ENCODE measurements around the gene CNN3. TPM values are rescaled to one million over a fixed set of nuclear protein-coding genes. Genes with fewer than 3 reads are reported as not detected.

CNN3 gene
- polyA plus RNA-seq, 2 of the 4 experiments (the other 2 are of a cell fraction), result 61.6 to 83.4 TPM

GRCh38 chr1:94951509-94952208 lies 24.7 kb upstream of the CNN3 start:
- DNase-seq (ENCODE audit: low read depth in 1 of 2, low spot score in 1 of 2) (no peak), ATAC-seq (no peak), FAIRE-seq (no peak)
- H3K4me2 ChIP-seq, result no peak overlapping the region
- 94% methylated on average over 5 of the region's 5 CpGs for WGBS (ENCODE audit: missing lambda C conversion rate)
- peak overlapping the region in 1 of 2 experiments; percentile 39; a peak in 2 of 6 replicates for H3K27ac ChIP-seq
- no peak overlapping the region for H3K4me3 ChIP-seq
- no peak for TF ChIP-seq MYC (IDR thresholded peaks at IDR 0.05; ENCODE audit: borderline replicate concordance, low read length)
- TF ChIP-seq FOSL2 (IDR thresholded peaks at IDR 0.05), result no peak
- TF ChIP-seq FOSL2 (CRISPR knock-in tag; IDR thresholded peaks at IDR 0.05), result no peak
- TF ChIP-seq MAFK (IDR thresholded peaks at IDR 0.05; ENCODE audit: partially characterized antibody), result no peak
- no peak for TF ChIP-seq HOXB13 (CRISPR knock-in tag; IDR thresholded peaks at IDR 0.05; ENCODE audit: low read depth)
- TF ChIP-seq REST (IDR thresholded peaks at IDR 0.05), result no peak
- TF ChIP-seq BCL3 (IDR thresholded peaks at IDR 0.05), result no peak
- no peak for TF ChIP-seq NR3C1 (IDR thresholded peaks at IDR 0.05)
- TF ChIP-seq GATA3 (IDR thresholded peaks at IDR 0.05; ENCODE audit: borderline replicate concordance), result no peak
- TF ChIP-seq POLR2AphosphoS2 (conservative IDR thresholded peaks at IDR 0.05; ENCODE audit: low read length), result no peak
- ChIA-PET CTCF (interaction anchor here (1.1 kb wide), 1 partner anchor 90 kb away, joined by 3 read pairs; no protein-coding TSS in a partner anchor), POLR2A (no interaction called here)
- peaks cover 42% of the 10 kb centered on the region for H3K4me1 ChIP-seq
- peaks cover 3% of the 10 kb centered on the region; the same call in 1 of the 3 replicates for H3K9me3 ChIP-seq

- Histone ChIP-seq H3K27ac (peak overlapping the region in 1 of 2 experiments; percentile 71; a peak in 3 of 6 replicates), H3K4me1 (peaks cover 39% of the 10 kb centered on the region), H3K4me2 (no peak overlapping the region), H3K4me3 (no peak overlapping the region), H3K9me3 (peaks cover 3% of the 10 kb centered on the region; the same call in 1 of the 3 replicates)
- DNase-seq (ENCODE audit: low read depth in 1 of 2, low spot score in 1 of 2) (no peak), ATAC-seq (no peak), FAIRE-seq (no peak)
- ChIA-PET CTCF (interaction anchor here (1.1 kb wide), 1 partner anchor 91 kb away, joined by 3 read pairs; no protein-coding TSS in a partner anchor), POLR2A (no interaction called here)
- WGBS (ENCODE audit: missing lambda C conversion rate), result 75% methylated on average over 2 of the region's 2 CpGs
- TF ChIP-seq RFX5 (IDR thresholded peaks at IDR 0.05) (no peak), BCL3 (IDR thresholded peaks at IDR 0.05) (no peak), ZFP36 (IDR thresholded peaks at IDR 0.05; ENCODE audit: borderline replicate concordance, partially characterized antibody) (no peak)
These were observed 24.1 kb upstream of the CNN3 start for GRCh38 chr1:94951046-94951445.

GRCh38 chr1:94949681-94950661 lies 23.1 kb upstream of the CNN3 start:
- Histone ChIP-seq H3K4me1 (peaks cover 33% of the 10 kb centered on the region), H3K4me2 (peak overlapping the region; percentile 44; the same call in 2 of the 3 replicates), H3K4me3 (no peak overlapping the region), H3K9me3 (peaks cover 3% of the 10 kb centered on the region; the same call in 1 of the 3 replicates), H3K27ac (peak overlapping the region; percentile 56 to 71; a peak in 5 of 6 replicates)
- DNase-seq (ENCODE audit: low read depth in 1 of 2, low spot score in 1 of 2) (peak in 1 of 2 experiments; percentile 26), FAIRE-seq (no peak), ATAC-seq (peak in 1 of 2 experiments; percentile 52; a peak in 3 of 6 replicates)
- CTCF ChIA-PET, result no interaction called here
- WGBS (ENCODE audit: missing lambda C conversion rate), result 53% methylated on average over 4 of the region's 4 CpGs
- POLR2A ChIA-PET, result no interaction called here
- TF ChIP-seq EHMT2 (IDR thresholded peaks at IDR 0.05; ENCODE audit: low read depth) (no peak), JUN (IDR thresholded peaks at IDR 0.05) (no peak), CHD4 (IDR thresholded peaks at IDR 0.05; ENCODE audit: borderline replicate concordance) (no peak), HMGXB4 (CRISPR knock-in tag; IDR thresholded peaks at IDR 0.05; ENCODE audit: borderline replicate concordance) (no peak), CBX8 (IDR thresholded peaks at IDR 0.05) (no peak), RNF2 (IDR thresholded peaks at IDR 0.05; ENCODE audit: borderline replicate concordance, low read depth) (no peak), SREBF2 (IDR thresholded peaks at IDR 0.05) (no peak), MAFK (IDR thresholded peaks at IDR 0.05; ENCODE audit: partially characterized antibody) (no peak), CHD2 (IDR thresholded peaks at IDR 0.05; ENCODE audit: low read length, partially characterized antibody) (no peak), HDAC2 (IDR thresholded peaks at IDR 0.05) (no peak), MYC (IDR thresholded peaks at IDR 0.05; ENCODE audit: borderline replicate concordance, low read length) (no peak), CBX2 (IDR thresholded peaks at IDR 0.05; ENCODE audit: borderline replicate concordance, low read depth) (no peak), BHLHE40 (IDR thresholded peaks at IDR 0.05; ENCODE audit: low read depth, low read length) (no peak)

Measured in A549 (cell line).